Measurements from ENCODE around the gene UNCX. TPM values are rescaled to one million over a fixed set of nuclear protein-coding genes. Genes with fewer than 3 reads are reported as not detected.

The UNCX gene
- total RNA-seq, 2 donors from 2014 or later: not detected

GRCh38 chr7:1234049-1234880 is 1.6 kb downstream of the UNCX start:
- Histone ChIP-seq H3K4me1 (no peaks in the 10 kb centered on the region), H3K27ac (no peak overlapping the region), H3K36me3 (no peaks in the 10 kb centered on the region), H3K4me3 (no peak overlapping the region), H3K9me3 (no peaks in the 10 kb centered on the region), H3K9ac (ENCODE audit: low read depth in 2 of 2, low read length in 2 of 2) (no peak overlapping the region), H3K27me3 (peaks cover 84% of the 10 kb centered on the region)
- intact Hi-C loops (cut with DNase I): no loop called here
- no peak for DNase-seq
- TF ChIP-seq, protein P1, sequence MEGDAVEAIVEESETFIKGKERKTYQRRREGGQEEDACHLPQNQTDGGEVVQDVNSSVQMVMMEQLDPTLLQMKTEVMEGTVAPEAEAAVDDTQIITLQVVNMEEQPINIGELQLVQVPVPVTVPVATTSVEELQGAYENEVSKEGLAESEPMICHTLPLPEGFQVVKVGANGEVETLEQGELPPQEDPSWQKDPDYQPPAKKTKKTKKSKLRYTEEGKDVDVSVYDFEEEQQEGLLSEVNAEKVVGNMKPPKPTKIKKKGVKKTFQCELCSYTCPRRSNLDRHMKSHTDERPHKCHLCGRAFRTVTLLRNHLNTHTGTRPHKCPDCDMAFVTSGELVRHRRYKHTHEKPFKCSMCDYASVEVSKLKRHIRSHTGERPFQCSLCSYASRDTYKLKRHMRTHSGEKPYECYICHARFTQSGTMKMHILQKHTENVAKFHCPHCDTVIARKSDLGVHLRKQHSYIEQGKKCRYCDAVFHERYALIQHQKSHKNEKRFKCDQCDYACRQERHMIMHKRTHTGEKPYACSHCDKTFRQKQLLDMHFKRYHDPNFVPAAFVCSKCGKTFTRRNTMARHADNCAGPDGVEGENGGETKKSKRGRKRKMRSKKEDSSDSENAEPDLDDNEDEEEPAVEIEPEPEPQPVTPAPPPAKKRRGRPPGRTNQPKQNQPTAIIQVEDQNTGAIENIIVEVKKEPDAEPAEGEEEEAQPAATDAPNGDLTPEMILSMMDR (IDR thresholded peaks at IDR 0.05): no peak

DNA sequence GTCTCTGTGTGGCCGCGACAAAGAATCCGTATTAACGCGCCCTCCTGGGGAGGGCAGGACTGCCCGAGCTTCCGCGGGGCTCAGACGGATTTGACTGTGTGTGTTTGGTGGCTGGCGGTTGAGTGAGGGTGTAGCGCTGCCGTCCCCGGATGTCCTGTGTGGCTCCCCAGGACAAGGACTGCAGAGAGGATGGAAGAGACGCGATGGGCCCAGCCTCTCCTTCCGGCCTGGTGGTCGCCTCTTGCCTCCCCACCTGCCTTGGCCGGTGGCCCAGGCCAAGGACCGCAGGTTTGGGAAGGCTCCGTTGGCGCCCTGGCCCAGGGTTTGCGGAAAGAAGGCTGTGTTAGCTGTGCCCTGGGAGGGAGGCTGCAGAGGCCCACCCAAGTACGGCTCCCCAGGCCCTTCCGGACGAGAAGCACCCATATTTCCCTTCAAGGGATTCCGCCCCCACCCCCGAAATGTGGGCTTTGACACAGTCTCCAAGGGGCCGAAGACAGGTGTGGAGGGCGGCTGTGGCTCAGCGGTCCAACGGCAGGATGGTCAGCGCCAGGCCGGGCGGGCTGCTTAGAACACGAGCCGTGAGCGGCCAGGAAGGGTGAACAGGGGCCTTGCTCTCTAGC is 2.3 kb downstream of the UNCX start:
- TF ChIP-seq, protein P1 (IDR thresholded peaks at IDR 0.05): no peak
- Histone ChIP-seq H3K4me1 (no peaks in the 10 kb centered on the region), H3K9me3 (no peaks in the 10 kb centered on the region), H3K27me3 (peaks cover 85% of the 10 kb centered on the region), H3K36me3 (no peaks in the 10 kb centered on the region), H3K4me3 (no peak overlapping the region), H3K27ac (no peak overlapping the region), H3K9ac (ENCODE audit: low read depth in 2 of 2, low read length in 2 of 2) (no peak overlapping the region)
- intact Hi-C loops (cut with DNase I): no loop called here
- no peak for DNase-seq

- Histone ChIP-seq H3K4me1 (no peaks in the 10 kb centered on the region), H3K36me3 (no peaks in the 10 kb centered on the region), H3K27ac (no peak overlapping the region), H3K4me3 (no peak overlapping the region), H3K9me3 (no peaks in the 10 kb centered on the region), H3K9ac (ENCODE audit: low read depth in 2 of 2, low read length in 2 of 2) (no peak overlapping the region), H3K27me3 (peaks cover 86% of the 10 kb centered on the region)
- TF ChIP-seq, protein P1 (IDR thresholded peaks at IDR 0.05): no peak
- intact Hi-C loops (cut with DNase I): no loop called here
- DNase-seq: no peak
Measured at GRCh38 chr7:1235501-1236131, 2.9 kb downstream of the UNCX start.

- TF ChIP-seq, protein P1 (IDR thresholded peaks at IDR 0.05): no peak
- no peaks in the 10 kb centered on the region for H3K9me3 ChIP-seq
- intact Hi-C loops (cut with DNase I): no loop called here
- H3K4me1 ChIP-seq: no peaks in the 10 kb centered on the region
- H3K27ac ChIP-seq: no peak overlapping the region
- DNase-seq: no peak
- H3K36me3 ChIP-seq: no peaks in the 10 kb centered on the region
- no peak overlapping the region for H3K9ac ChIP-seq (ENCODE audit: low read depth in 2 of 2, low read length in 2 of 2)
- peaks cover 85% of the 10 kb centered on the region for H3K27me3 ChIP-seq
- H3K4me3 ChIP-seq: no peak overlapping the region
Measured at GRCh38 chr7:1236132-1236661, 3.5 kb downstream of the UNCX start.

GRCh38 chr7:1236831-1237701 is 4.4 kb downstream of the UNCX start:
- no peaks in the 10 kb centered on the region for H3K9me3 ChIP-seq
- H3K4me1 ChIP-seq: no peaks in the 10 kb centered on the region
- peaks cover 85% of the 10 kb centered on the region for H3K27me3 ChIP-seq
- H3K9ac ChIP-seq (ENCODE audit: low read depth in 2 of 2, low read length in 2 of 2): no peak overlapping the region
- intact Hi-C loops (cut with DNase I): no loop called here
- no peaks in the 10 kb centered on the region for H3K36me3 ChIP-seq
- TF ChIP-seq, protein P1 (IDR thresholded peaks at IDR 0.05): no peak
- no peak overlapping the region for H3K27ac ChIP-seq
- H3K4me3 ChIP-seq: no peak overlapping the region
- no peak for DNase-seq
